ENCODE data around the gene ASIC1. TPM values are rescaled to one million over a fixed set of nuclear protein-coding genes. Genes with fewer than 3 reads are reported as not detected.

Gene ASIC1
- polyA plus RNA-seq, 4 donors, result 3.3 to 6.0 (median 5.5) TPM

DNA sequence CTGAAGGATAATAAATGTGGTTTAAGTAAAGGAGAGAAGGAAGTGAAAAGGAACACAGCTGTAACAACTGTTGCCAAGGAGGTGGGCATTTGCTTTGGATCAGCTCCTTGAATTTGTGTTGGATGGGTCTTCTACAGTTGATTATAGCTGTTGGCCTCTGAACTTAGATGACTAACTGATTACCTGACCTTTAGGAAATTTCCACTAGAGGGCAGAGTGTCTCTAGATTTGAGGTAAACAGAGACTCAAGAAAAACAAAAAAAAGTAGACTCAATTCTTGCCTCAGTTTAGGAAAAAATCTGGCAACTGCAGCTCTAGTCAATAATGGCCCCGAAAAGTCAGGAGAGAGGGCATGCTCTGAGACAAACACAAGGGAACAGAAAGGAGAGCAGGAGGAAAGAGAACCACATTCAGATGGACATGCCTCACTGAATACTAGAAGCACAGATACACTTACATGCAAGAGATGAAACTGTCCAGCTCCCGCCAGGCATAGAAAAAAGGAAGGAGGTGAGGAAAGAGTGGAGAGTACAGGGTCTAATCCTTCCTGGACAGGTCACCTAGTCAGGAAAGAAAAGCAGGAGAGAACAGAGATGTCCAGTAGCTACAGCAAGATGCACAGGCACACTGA lies 75.2 kb downstream of the ASIC1 start:
- DNase-seq (ENCODE audit: low read depth in 4 of 4, low spot score in 2 of 4), result no peak

Other genes starting within 250 kb of the ASIC1 start
- 10 to 100 TPM; 13.4 to 27.1 (median 21.8) TPM for gene NCKAP5L, start 229.2 kb upstream of the ASIC1 start, polyA plus RNA-seq (ENCODE audit: insufficient read length in 4 of 4)
- gene BCDIN3D, start 214.5 kb upstream of the ASIC1 start, polyA plus RNA-seq (ENCODE audit: insufficient read length in 4 of 4), result 1 to 10 TPM; 6.9 to 8.8 (median 8.1) TPM
- gene FAIM2, start 153.7 kb upstream of the ASIC1 start, polyA plus RNA-seq (ENCODE audit: insufficient read length in 4 of 4), result 1 to 10 TPM; 3.0 to 5.8 (median 4.7) TPM
- gene AQP2, start 106.9 kb upstream of the ASIC1 start, polyA plus RNA-seq (ENCODE audit: insufficient read length in 4 of 4), result 100 to 1,000 TPM; 112 to 216 (median 113) TPM
- 1 to 10 TPM; 2.2 to 3.2 (median 2.6) TPM for gene AQP5, start 95.7 kb upstream of the ASIC1 start, polyA plus RNA-seq (ENCODE audit: insufficient read length in 4 of 4)
- 10 to 100 TPM; 13.5 to 23.7 (median 20.8) TPM for gene AQP6, start 84.6 kb upstream of the ASIC1 start, polyA plus RNA-seq (ENCODE audit: insufficient read length in 4 of 4)
- 10 to 100 TPM; 44.5 to 53.4 (median 47.8) TPM for gene RACGAP1, start 32.1 kb upstream of the ASIC1 start, polyA plus RNA-seq (ENCODE audit: insufficient read length in 4 of 4)
- 100 to 1,000 TPM; 161 to 206 (median 185) TPM for gene SMARCD1, start 27.7 kb downstream of the ASIC1 start, polyA plus RNA-seq (ENCODE audit: insufficient read length in 4 of 4)
- 10 to 100 TPM; 47.0 to 70.4 (median 67.1) TPM for gene GPD1, start 46.4 kb downstream of the ASIC1 start, polyA plus RNA-seq (ENCODE audit: insufficient read length in 4 of 4)
- 10 to 100 TPM; 50.0 to 62.2 (median 53.7) TPM for gene COX14, start 54.6 kb downstream of the ASIC1 start, polyA plus RNA-seq (ENCODE audit: insufficient read length in 4 of 4)
- gene CERS5, start 109.8 kb downstream of the ASIC1 start, polyA plus RNA-seq (ENCODE audit: insufficient read length in 4 of 4), result 10 to 100 TPM; 67.7 to 86.7 (median 78.3) TPM
- 100 to 1,000 TPM in 1 of 4 donors, 10 to 100 TPM in 3; 82.6 to 102 (median 83.0) TPM for gene LIMA1, start 225.9 kb downstream of the ASIC1 start, polyA plus RNA-seq (ENCODE audit: insufficient read length in 4 of 4)

Measured in left renal cortex interstitium (tissue), 4 donors.